Measurements from ENCODE around the gene COBLL1. TPM values are rescaled to one million over a fixed set of nuclear protein-coding genes. Genes with fewer than 3 reads are reported as not detected.

The COBLL1 gene
- total RNA-seq, 1 experiment from 2014 or later, result 8.0 TPM

DNA sequence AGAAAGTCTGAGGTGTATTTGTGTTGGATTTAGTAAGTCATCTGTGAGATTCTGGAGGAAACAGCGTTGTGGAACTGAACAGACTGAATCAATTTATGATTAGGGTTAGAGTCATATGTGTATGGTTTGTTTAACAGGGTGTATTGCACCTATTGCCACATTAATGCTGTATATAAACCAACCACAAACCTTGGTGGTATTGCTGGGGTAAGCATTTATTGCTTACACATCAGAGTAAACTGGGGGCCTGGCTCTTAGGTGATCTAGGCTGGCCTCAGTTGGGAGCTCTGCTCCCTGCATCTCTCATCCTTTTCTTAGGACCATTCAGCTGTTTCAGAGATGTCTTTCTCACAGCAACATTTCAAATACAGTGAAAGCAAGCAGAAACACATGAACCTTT, 160.6 kb downstream of the COBLL1 start:
- TF ChIP-seq CTCF (conservative IDR thresholded peaks at IDR 0.05) (no peak), EZH2 (IDR thresholded peaks at IDR 0.05; ENCODE audit: low read depth) (no peak)
- Histone ChIP-seq H4K20me1 (ENCODE audit: insufficient read depth) (no peaks in the 10 kb centered on the region), H3F3A (ENCODE audit: insufficient read depth, low read depth) (no peaks in the 10 kb centered on the region), H3K36me3 (ENCODE audit: low read depth) (no peaks in the 10 kb centered on the region), H3K4me1 (replicated peaks; ENCODE audit: insufficient read depth) (no peaks in the 10 kb centered on the region), H3K9me2 (ENCODE audit: insufficient read depth) (no peaks in the 10 kb centered on the region), H3K9me3 (ENCODE audit: insufficient read depth, low read depth) (no peaks in the 10 kb centered on the region), H3K27me3 (ENCODE audit: insufficient read depth, low read depth) (no peaks in the 10 kb centered on the region), H2AFZ (no peak overlapping the region), H3K4me2 (no peak overlapping the region), H3K79me2 (ENCODE audit: low read depth) (no peaks in the 10 kb centered on the region), H3K4me3 (no peak overlapping the region), H3K27ac (no peak overlapping the region)
- intact Hi-C loops (cut with micrococcal nuclease; ENCODE audit: unreplicated experiment), result no loop called here
- BruUV-seq (replicated peaks), result no TSS peak
- POLR2A ChIA-PET (ENCODE audit: unreplicated experiment), result no interaction called here
- DNase-seq, result no peak
- CTCF ChIA-PET, result no interaction called here

DNA sequence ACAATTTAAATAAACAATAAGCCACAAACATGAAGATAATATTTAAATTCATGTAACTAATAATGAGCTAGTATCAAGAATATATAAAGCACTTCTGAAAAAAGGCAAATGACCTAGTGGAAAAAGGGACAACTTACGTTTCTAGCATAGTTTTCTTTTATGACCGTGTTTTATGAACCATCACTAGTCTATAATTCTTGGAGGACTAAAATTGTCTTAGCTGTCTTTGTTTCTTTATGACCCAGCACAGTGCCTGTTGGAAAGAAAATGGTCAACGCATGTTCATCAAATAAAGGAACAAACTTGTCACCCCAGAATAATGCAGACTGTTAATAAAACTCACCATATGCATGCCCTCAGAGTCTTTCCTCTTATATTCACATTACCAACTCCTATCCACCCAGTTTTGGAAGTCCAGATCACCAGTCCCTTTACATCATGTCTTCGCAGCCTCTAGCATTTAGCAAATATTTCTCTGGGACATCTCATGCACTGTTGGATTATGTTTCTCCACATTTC, 162.9 kb downstream of the COBLL1 start:
- no peaks in the 10 kb centered on the region for H3K4me1 ChIP-seq (replicated peaks; ENCODE audit: insufficient read depth)
- TF ChIP-seq EZH2 (IDR thresholded peaks at IDR 0.05; ENCODE audit: low read depth) (no peak), CTCF (conservative IDR thresholded peaks at IDR 0.05) (no peak)
- ChIA-PET CTCF (no interaction called here), POLR2A (ENCODE audit: unreplicated experiment) (no interaction called here)
- no peak overlapping the region for H3K4me3 ChIP-seq
- H2AFZ ChIP-seq, result no peak overlapping the region
- H3K9me2 ChIP-seq (ENCODE audit: insufficient read depth), result no peaks in the 10 kb centered on the region
- no peak overlapping the region for H3K4me2 ChIP-seq
- no peak for DNase-seq
- H4K20me1 ChIP-seq (ENCODE audit: insufficient read depth), result no peaks in the 10 kb centered on the region
- no peaks in the 10 kb centered on the region for H3K36me3 ChIP-seq (ENCODE audit: low read depth)
- no peaks in the 10 kb centered on the region for H3K27me3 ChIP-seq (ENCODE audit: insufficient read depth, low read depth)
- no peaks in the 10 kb centered on the region for H3K9me3 ChIP-seq (ENCODE audit: insufficient read depth, low read depth)
- intact Hi-C loops (cut with micrococcal nuclease; ENCODE audit: unreplicated experiment), result no loop called here
- H3F3A ChIP-seq (ENCODE audit: insufficient read depth, low read depth), result no peaks in the 10 kb centered on the region
- no peaks in the 10 kb centered on the region for H3K79me2 ChIP-seq (ENCODE audit: low read depth)
- H3K27ac ChIP-seq, result no peak overlapping the region
- no TSS peak for BruUV-seq (replicated peaks)

DNA sequence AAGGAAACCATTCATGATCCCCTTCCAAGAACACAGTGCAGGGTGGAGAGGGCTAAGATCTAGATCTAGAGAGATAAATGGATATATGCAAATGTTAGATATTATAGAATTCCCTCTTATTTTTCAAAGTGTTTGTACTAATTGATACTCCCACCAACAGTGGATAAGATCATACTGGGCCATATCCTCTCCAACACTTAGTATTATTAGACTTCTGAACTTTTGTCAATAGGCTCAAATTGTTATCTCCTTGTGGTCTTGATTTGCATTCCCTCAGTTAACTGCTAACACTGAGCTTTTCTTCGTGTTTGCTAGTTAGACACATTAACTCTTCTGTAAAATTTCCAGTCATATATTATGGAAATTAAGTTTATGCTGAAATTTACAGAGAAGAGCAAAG, 163.9 kb downstream of the COBLL1 start:
- BruUV-seq (replicated peaks), result no TSS peak

More for the DNA sequence above, 163.9 kb downstream of the COBLL1 start:
- ChIA-PET POLR2A (ENCODE audit: unreplicated experiment) (no interaction called here), CTCF (no interaction called here)
- no peak for TF ChIP-seq EZH2 (IDR thresholded peaks at IDR 0.05; ENCODE audit: low read depth)
- no peak for TF ChIP-seq CTCF (conservative IDR thresholded peaks at IDR 0.05)
- H4K20me1 ChIP-seq (ENCODE audit: insufficient read depth), result no peaks in the 10 kb centered on the region
- no peaks in the 10 kb centered on the region for H3K9me2 ChIP-seq (ENCODE audit: insufficient read depth)
- no peaks in the 10 kb centered on the region for H3K36me3 ChIP-seq (ENCODE audit: low read depth)
- H3K27ac ChIP-seq, result no peak overlapping the region
- H3K4me1 ChIP-seq (replicated peaks; ENCODE audit: insufficient read depth), result no peaks in the 10 kb centered on the region
- no peaks in the 10 kb centered on the region for H3F3A ChIP-seq (ENCODE audit: insufficient read depth, low read depth)
- intact Hi-C loops (cut with micrococcal nuclease; ENCODE audit: unreplicated experiment), result no loop called here
- no peaks in the 10 kb centered on the region for H3K27me3 ChIP-seq (ENCODE audit: insufficient read depth, low read depth)
- no peak overlapping the region for H2AFZ ChIP-seq
- H3K4me3 ChIP-seq, result no peak overlapping the region
- H3K9me3 ChIP-seq (ENCODE audit: insufficient read depth, low read depth), result no peaks in the 10 kb centered on the region
- no peak overlapping the region for H3K4me2 ChIP-seq
- no peaks in the 10 kb centered on the region for H3K79me2 ChIP-seq (ENCODE audit: low read depth)
- no peak for DNase-seq
